Lower lobe of right lung (tissue), 2 donors: ENCODE results near the gene PRKCH. TPM values are rescaled to one million over a fixed set of nuclear protein-coding genes. Genes with fewer than 3 reads are reported as not detected.

Source experiments
- ATAC-seq, 2 donors: fragments of 200-7000 bp; cut with Tn5 transposase; one replicate each; pipeline ENCODE4 v1.9.1; 2020 to 2022; ENCODE audit warnings: mild to moderate bottlenecking in 2 of 2, moderate library complexity in 2 of 2
- DNase-seq: peaks from one replicate; pipeline ENCODE4 v3.0.0-alpha.2; 2020
- H3K27ac ChIP-seq: fragments of 200-600 bp; one replicate; pipeline ENCODE4 v1.8.0; 2022
- H3K27me3 ChIP-seq: fragments of 200-600 bp; one replicate; pipeline ENCODE4 v1.8.0; 2022; ENCODE audit warnings: low read depth
- H3K36me3 ChIP-seq: fragments of 200-600 bp; one replicate; pipeline ENCODE4 v1.8.0; 2022; ENCODE audit warnings: mild to moderate bottlenecking
- H3K4me1 ChIP-seq: fragments of 200-600 bp; one replicate; pipeline ENCODE4 v1.8.0; 2022
- H3K4me3 ChIP-seq: fragments of 200-600 bp; one replicate; pipeline ENCODE4 v1.8.0; 2022; ENCODE audit warnings: mild to moderate bottlenecking
- H3K9me3 ChIP-seq: fragments of 200-600 bp; one replicate; pipeline ENCODE4 v1.8.0; 2022
- intact Hi-C: fragments of 100-400 bp; cut with DNase I; formaldehyde crosslinking; loops from one replicate; pipeline ENCODE4 v1.11.0; 2022
- total RNA-seq: library from RNA; stranded (reverse); fragmentation: NEBNext Ultra II Directional; extraction: Animal tissue kit (Norgen Biotek cat#: 25700); gene quantifications from one replicate; pipeline ENCODE4 v1.2.1, GENCODE V29; 2021
- TF ChIP-seq, protein P1 (sequence below): fragments of 200-600 bp; IDR thresholded peaks from one replicate; pipeline ENCODE4 v1.8.0; 2022; ENCODE audit warnings: antibody characterized with exemption, mild to moderate bottlenecking
- donor health status: DM: no; HTN: yes; CAD: no; lungs with severe emphysema.

Gene PRKCH
- total RNA-seq, 1 donor from 2014 or later: 60.9 TPM

DNA sequence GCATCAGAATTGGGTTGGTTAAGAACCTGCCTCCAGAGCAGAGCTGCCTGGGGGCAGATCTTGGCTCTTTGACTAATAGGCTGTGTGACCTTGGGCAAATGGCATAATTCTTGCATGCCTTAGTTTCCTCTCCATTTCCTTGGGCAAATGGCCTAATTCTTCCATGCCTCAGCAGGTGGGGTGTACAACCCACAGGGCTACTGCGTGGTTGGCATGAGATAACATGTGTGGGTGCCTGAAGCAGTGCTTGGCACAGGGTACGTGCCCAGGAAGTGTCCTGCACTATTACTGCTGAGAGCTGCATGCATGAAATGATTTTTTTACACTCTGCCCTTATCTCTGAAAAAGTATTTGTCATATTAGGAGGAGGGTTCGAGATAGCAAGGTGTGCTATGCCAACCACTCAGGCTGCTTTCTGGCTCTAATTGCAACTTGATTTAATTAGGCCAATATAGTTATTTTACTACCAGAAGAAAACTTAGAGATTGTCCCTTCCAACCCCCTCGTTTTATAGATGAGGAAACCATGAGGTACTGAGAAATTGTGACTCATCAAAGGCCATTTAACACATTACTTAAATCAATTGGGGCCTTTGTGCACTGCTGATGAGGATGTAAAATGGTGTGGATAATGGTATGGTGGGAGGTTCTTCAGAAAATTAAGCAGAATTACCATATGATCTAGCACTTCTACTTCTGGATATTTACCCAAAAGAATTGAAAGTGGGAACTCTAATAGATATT is 212.3 kb downstream of the PRKCH start:
- no peak for ATAC-seq
- Histone ChIP-seq H3K9me3 (no peaks in the 10 kb centered on the region), H3K36me3 (peaks cover 14% of the 10 kb centered on the region), H3K27me3 (no peaks in the 10 kb centered on the region), H3K27ac (no peak overlapping the region), H3K4me3 (no peak overlapping the region), H3K4me1 (peaks cover 51% of the 10 kb centered on the region)
- TF ChIP-seq, protein P1, sequence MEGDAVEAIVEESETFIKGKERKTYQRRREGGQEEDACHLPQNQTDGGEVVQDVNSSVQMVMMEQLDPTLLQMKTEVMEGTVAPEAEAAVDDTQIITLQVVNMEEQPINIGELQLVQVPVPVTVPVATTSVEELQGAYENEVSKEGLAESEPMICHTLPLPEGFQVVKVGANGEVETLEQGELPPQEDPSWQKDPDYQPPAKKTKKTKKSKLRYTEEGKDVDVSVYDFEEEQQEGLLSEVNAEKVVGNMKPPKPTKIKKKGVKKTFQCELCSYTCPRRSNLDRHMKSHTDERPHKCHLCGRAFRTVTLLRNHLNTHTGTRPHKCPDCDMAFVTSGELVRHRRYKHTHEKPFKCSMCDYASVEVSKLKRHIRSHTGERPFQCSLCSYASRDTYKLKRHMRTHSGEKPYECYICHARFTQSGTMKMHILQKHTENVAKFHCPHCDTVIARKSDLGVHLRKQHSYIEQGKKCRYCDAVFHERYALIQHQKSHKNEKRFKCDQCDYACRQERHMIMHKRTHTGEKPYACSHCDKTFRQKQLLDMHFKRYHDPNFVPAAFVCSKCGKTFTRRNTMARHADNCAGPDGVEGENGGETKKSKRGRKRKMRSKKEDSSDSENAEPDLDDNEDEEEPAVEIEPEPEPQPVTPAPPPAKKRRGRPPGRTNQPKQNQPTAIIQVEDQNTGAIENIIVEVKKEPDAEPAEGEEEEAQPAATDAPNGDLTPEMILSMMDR: no peak
- no peak for DNase-seq
- intact Hi-C loops: no loop called here

DNA sequence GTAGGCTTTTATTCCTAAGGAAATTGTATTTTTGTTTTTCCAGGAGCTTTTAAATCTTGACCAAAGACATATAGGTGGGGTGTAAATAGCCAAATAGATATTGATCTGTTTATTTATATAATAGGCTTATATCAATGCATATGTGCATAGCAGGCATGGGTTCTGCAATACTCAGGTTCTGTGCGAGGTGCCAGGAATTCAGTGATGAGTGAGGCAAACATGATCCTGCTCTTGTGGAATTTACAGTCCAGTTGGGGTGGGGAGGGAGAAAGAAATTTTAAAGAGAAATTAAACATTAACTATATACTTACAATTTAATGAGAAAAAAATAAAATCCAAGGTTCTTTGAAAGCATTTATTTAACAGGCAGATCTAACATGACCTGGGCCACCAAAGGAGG is 213.7 kb downstream of the PRKCH start:
- DNase-seq (no peak), ATAC-seq (no peak)
- H3K4me1 ChIP-seq: peaks cover 51% of the 10 kb centered on the region
- intact Hi-C loops: no loop called here
- no peaks in the 10 kb centered on the region for H3K27me3 ChIP-seq
- no peak overlapping the region for H3K4me3 ChIP-seq
- TF ChIP-seq, protein P1: no peak
- H3K9me3 ChIP-seq: no peaks in the 10 kb centered on the region
- H3K36me3 ChIP-seq: peaks cover 15% of the 10 kb centered on the region
- H3K27ac ChIP-seq: no peak overlapping the region

DNA sequence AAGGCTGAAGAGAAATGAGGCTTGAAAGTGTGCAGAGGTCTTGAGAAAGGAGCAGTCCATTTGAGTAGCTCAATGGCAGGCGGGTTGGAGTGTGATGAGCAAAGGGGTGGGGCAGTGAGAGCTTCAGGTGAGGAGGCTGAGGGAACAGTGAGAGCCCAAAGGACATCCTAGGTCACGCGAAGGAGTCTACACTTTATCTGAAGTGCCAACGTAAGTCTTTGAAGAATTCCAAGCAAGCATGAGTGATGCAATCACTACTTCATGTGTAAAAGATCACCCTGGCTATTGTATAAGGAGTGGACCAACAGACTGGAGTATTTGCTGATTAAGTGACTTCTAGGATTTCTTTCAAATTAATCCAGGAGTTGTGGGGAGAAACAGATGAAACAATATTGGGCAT is 214.1 kb downstream of the PRKCH start:
- Histone ChIP-seq H3K27ac (no peak overlapping the region), H3K4me3 (no peak overlapping the region), H3K4me1 (peaks cover 51% of the 10 kb centered on the region), H3K9me3 (no peaks in the 10 kb centered on the region), H3K36me3 (peaks cover 11% of the 10 kb centered on the region), H3K27me3 (no peaks in the 10 kb centered on the region)
- ATAC-seq: peak; percentile 67 to 80
- TF ChIP-seq, protein P1: no peak
- no peak for DNase-seq
- intact Hi-C loops: no loop called here

DNA sequence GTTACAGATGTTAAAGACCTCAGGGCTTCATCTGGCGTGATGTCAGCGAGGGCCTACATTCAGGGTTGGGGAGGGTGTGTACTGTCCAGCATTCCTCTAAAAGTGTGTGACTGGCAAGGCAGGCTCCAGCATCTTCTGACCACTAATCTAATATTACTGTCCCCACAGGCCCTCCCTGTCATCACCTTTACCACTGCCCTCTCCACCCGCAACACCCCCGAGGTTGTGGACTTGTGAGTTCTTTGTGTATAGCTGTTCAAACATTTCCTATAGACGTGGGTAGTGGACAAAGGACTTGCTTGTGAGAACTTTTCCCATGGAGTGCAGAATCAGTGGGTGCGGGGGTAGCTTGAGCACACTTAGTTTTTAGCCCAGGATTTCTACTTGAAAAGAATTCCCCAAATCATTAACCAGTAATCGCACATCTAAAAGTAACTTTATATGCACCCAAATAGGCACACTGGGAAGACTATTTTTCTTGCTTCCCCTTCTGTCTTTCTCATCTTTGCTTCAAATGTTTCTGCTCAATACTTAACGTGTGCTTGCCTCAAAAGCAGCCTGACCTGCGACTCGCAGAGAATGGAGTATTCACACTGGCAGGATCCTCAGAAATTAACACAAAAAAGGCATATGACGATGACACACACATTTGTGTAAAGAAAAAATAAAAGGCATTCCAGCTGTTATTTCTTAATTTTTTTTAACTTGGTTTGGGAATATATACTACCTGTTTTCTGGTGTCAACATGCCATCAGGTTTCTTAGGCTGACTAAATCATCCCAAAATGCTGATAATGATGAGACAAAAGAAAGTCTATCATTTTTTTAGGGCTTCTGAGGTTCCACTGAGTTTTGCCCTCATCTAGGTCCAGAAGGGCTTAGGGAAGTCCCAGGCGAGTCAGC is 215.5 kb downstream of the PRKCH start:
- peak in 1 of 2 donors; percentile 11 for ATAC-seq
- TF ChIP-seq, protein P1: no peak
- H3K36me3 ChIP-seq: peaks cover 14% of the 10 kb centered on the region
- intact Hi-C loops: no loop called here
- H3K4me3 ChIP-seq: no peak overlapping the region
- no peak for DNase-seq
- no peaks in the 10 kb centered on the region for H3K9me3 ChIP-seq
- H3K4me1 ChIP-seq: peaks cover 39% of the 10 kb centered on the region
- peak overlapping the region; percentile 33 for H3K27ac ChIP-seq
- H3K27me3 ChIP-seq: no peaks in the 10 kb centered on the region

DNA sequence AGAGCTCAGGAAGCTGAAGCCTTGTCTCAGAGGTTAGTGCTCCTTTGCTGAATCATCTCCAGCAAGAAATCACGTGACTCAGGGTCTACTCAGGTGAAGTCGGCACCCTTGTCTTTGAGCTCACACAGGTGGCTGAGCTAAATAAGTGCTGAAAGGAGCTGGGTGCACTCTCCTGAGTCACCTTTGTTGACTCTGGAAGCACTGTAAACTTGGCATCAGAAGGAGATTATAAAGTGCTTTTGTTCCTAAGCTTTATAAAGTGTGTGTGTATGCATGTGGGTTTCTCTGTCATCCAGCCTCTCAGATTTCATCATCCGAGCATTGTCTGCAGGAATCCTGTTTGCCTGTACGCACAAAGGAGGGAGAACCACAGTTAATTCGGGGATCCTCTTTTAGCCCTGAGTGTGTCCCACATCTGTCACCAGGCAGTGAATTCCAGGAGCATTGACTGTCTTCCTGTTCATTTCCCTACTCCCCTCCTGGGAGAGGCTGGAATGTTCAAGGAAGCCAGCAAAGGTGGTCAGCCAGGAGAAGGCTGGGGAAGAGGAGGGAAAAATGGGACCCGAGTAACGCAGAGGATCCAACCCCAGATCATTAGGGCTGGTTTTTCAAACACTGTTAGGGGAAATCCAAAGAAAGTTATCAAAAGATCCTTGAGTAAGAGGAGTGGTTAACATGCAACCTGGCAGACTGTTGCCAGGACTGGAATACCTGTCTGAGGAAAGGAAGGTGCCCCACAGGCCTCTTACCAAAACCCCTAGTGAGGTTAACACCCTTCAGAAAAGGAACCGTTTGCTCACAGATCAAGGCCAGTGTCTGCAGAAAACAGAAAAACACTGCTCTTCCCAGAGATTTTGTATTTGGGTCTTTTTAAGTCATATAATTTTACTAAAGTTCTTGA is 216.4 kb downstream of the PRKCH start:
- no peaks in the 10 kb centered on the region for H3K27me3 ChIP-seq
- peak overlapping the region; percentile 65 for H3K27ac ChIP-seq
- H3K9me3 ChIP-seq: no peaks in the 10 kb centered on the region
- H3K36me3 ChIP-seq: peaks cover 14% of the 10 kb centered on the region
- TF ChIP-seq, protein P1: no peak
- ATAC-seq (peak; percentile 90 to 94), DNase-seq (no peak)
- intact Hi-C loops: no loop called here
- no peak overlapping the region for H3K4me3 ChIP-seq
- H3K4me1 ChIP-seq: peaks cover 36% of the 10 kb centered on the region
